DOHH2 (cell line): ENCODE data around the gene SNX9.

ENCODE experiments used
- CTCF ChIP-seq: fragments of 200-600 bp; sonication (generic); IDR thresholded peaks from one replicate; pipeline ENCODE4 v1.5.1; 2014; ENCODE audit warnings: antibody characterized with exemption, mild to moderate bottlenecking, low read depth, low read length; ENCODE audit not compliant: poor library complexity, severe bottlenecking
- EZH2phosphoT487 ChIP-seq: fragments of 200-600 bp; sonication (generic); IDR thresholded peaks from 2 replicates; pipeline ENCODE4 v1.6.1; 2017; ENCODE audit warnings: borderline replicate concordance, mild to moderate bottlenecking, antibody characterized with exemption, low read length, moderate library complexity, mixed read lengths

DNA sequence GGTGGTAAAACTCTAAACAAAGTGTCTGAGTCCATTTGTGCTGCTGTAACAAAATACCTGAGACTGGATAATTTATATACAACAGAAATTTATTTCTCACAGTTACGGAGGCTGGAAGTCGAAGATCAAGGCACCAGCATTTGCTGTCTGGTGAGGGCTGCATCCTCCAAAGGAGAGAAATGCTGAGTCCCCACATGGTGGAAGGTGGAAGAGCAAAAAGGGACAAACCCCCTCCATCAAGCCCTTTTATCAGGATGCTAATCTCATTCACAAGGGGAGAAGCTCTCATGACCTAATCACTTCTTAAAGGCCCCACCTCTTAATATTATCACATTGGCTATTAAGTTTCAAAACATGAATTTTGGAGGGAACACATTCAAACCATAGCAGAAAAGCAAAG is 102.7 kb downstream of the SNX9 start:
- TF ChIP-seq CTCF = no peak
- no peak for TF ChIP-seq EZH2phosphoT487
